Liver (tissue), 9 donors: ENCODE measurements around the gene PRMT2. TPM values are rescaled to one million over a fixed set of nuclear protein-coding genes. Genes with fewer than 3 reads are reported as not detected.

Source experiments
- DNase-seq: peaks from one replicate; pipeline ENCODE4 v3.0.0-alpha.2; 2017; ENCODE audit warnings: low spot score
- H3K27ac ChIP-seq, 2 donors: one replicate each; pipeline ENCODE4 v1.7.0; 2013; ENCODE audit warnings: inconsistent platforms in 2 of 2, low read length in 2 of 2, control low read depth in 1 of 2, low read depth in 1 of 2, mild to moderate bottlenecking in 1 of 2
- H3K27me3 ChIP-seq, 4 donors: one replicate each; pipeline versions ENCODE4 v1.6.1 to v1.7.0; 2013; ENCODE audit warnings: low read length in 3 of 4, inconsistent platforms in 1 of 4, mild to moderate bottlenecking in 1 of 4, moderate library complexity in 1 of 4; ENCODE audit not compliant: control insufficient read depth in 4 of 4, insufficient read depth in 4 of 4
- H3K36me3 ChIP-seq, 4 donors: one replicate each; pipeline versions ENCODE4 v1.6.1 to v1.7.0; 2013; ENCODE audit warnings: low read length in 3 of 4, mild to moderate bottlenecking in 3 of 4, low read depth in 1 of 4, moderate library complexity in 1 of 4; ENCODE audit not compliant: control insufficient read depth in 4 of 4, insufficient read depth in 3 of 4
- H3K4me1 ChIP-seq, 4 donors: one replicate each; pipeline versions ENCODE4 v1.6.1 to v1.7.0; 2013; ENCODE audit warnings: low read length in 3 of 4, mild to moderate bottlenecking in 3 of 4, moderate library complexity in 1 of 4; ENCODE audit not compliant: control insufficient read depth in 4 of 4, insufficient read depth in 4 of 4
- H3K4me3 ChIP-seq, 3 donors: one replicate each; pipeline versions ENCODE4 v1.6.1 to v1.7.0; 2013; ENCODE audit warnings: low read length in 3 of 3, control low read depth in 1 of 3, low read depth in 1 of 3, mild to moderate bottlenecking in 1 of 3
- H3K9ac ChIP-seq, 2 donors: one replicate each; pipeline ENCODE4 v1.7.0; 2013; ENCODE audit warnings: low read length in 2 of 2, mild to moderate bottlenecking in 2 of 2, moderate library complexity in 2 of 2, control low read depth in 1 of 2, low read depth in 1 of 2
- H3K9me3 ChIP-seq, 4 donors: one replicate each; pipeline versions ENCODE4 v1.6.1 to v1.7.0; 2013; ENCODE audit warnings: low read length in 3 of 4; ENCODE audit not compliant: control insufficient read depth in 4 of 4
- CTCF ChIP-seq: fragments of 150-350 bp; IDR thresholded peaks from 2 replicates; pipeline ENCODE4 v1.5.1; 2017; ENCODE audit warnings: improper control_type of control experiment, low read depth, low read length; ENCODE audit not compliant: missing input control
- EGR1 ChIP-seq, 2 donors: IDR thresholded peaks; 2 replicates each; pipeline ENCODE4 v1.6.1; 2016 to 2018; ENCODE audit warnings: antibody characterized with exemption in 2 of 2, low read depth in 2 of 2
- FOXA1 ChIP-seq: IDR thresholded peaks from 2 replicates; pipeline ENCODE4 v1.6.1; 2016; ENCODE audit warnings: antibody characterized with exemption
- FOXA2 ChIP-seq: IDR thresholded peaks from 2 replicates; pipeline ENCODE4 v1.6.1; 2016; ENCODE audit warnings: antibody characterized with exemption
- GABPA ChIP-seq, 2 donors: IDR thresholded peaks in 1 of 2; conservative IDR thresholded peaks in 1 of 2; 2 replicates each; pipeline ENCODE4 v1.6.1; 2016; ENCODE audit warnings: antibody characterized with exemption in 2 of 2, mild to moderate bottlenecking in 1 of 2, moderate library complexity in 1 of 2
- HNF4A ChIP-seq, 2 donors: conservative IDR thresholded peaks; 2 replicates each; pipeline ENCODE4 v1.6.1; 2016; ENCODE audit warnings: antibody characterized with exemption in 2 of 2, mild to moderate bottlenecking in 2 of 2
- HNF4G ChIP-seq: IDR thresholded peaks from 2 replicates; pipeline ENCODE4 v1.6.1; 2016; ENCODE audit warnings: antibody characterized with exemption
- JUND ChIP-seq, 2 donors: IDR thresholded peaks; 2 replicates each; pipeline ENCODE4 v1.6.1; 2016; ENCODE audit warnings: antibody characterized with exemption in 2 of 2
- NR2F2 ChIP-seq: IDR thresholded peaks from 2 replicates; pipeline ENCODE4 v1.6.1; 2016; ENCODE audit warnings: antibody characterized with exemption
- RAD21 ChIP-seq, 2 donors: IDR thresholded peaks; 2 replicates each; pipeline ENCODE4 v1.6.1; 2016; ENCODE audit warnings: antibody characterized with exemption in 2 of 2, mild to moderate bottlenecking in 2 of 2
- RXRA ChIP-seq, 2 donors: IDR thresholded peaks; 2 replicates each; pipeline ENCODE4 v1.6.1; 2017 to 2018; ENCODE audit warnings: antibody characterized with exemption in 2 of 2, mild to moderate bottlenecking in 1 of 2
- SP1 ChIP-seq: IDR thresholded peaks from 2 replicates; pipeline ENCODE4 v1.6.1; 2018; ENCODE audit warnings: antibody characterized with exemption, mild to moderate bottlenecking
- TAF1 ChIP-seq: conservative IDR thresholded peaks from 2 replicates; pipeline ENCODE4 v1.6.1; 2016; ENCODE audit warnings: antibody characterized with exemption, mild to moderate bottlenecking
- YY1 ChIP-seq: IDR thresholded peaks from 2 replicates; pipeline ENCODE4 v1.6.1; 2016; ENCODE audit warnings: antibody characterized with exemption, mild to moderate bottlenecking
- WGBS: extraction: QIAGEN DNeasy Blood & Tissue Kit; methylation state at CpG from one replicate; pipeline ENCODE4 v1.1.7; 2013; 5-methylcytosine and 5-hydroxymethylcytosine counted together
- polyA plus RNA-seq, 2 donors: library from polyadenylated mRNA; stranded (reverse) in 1 of 2; unstranded in 1 of 2; fragments of 200-250 nt in 1 of 2; fragments of >200 nt in 1 of 2; fragmentation: Nextera tagmentation in 1 of 2; extraction: Ambion mirVana in 1 of 2; gene quantifications; one replicate each; pipeline versions ENCODE4 v1.2.1 to v1.2.3, GENCODE V29; 2013 to 2015
- total RNA-seq, 2 donors: library from RNA; depleted of rRNA; stranded (reverse); fragments of >200 nt; gene quantifications; one replicate each; pipeline ENCODE4 v1.2.3, GENCODE V29; 2014
- TF ChIP-seq, protein P1 (sequence below): IDR thresholded peaks from 2 replicates; pipeline ENCODE4 v1.6.1; 2016; ENCODE audit warnings: antibody characterized with exemption
- TF ChIP-seq, protein P2 (sequence below): IDR thresholded peaks from 2 replicates; pipeline ENCODE4 v1.6.1; 2016; ENCODE audit warnings: antibody characterized with exemption
- TF ChIP-seq, protein P3 (sequence below): IDR thresholded peaks from 2 replicates; pipeline ENCODE4 v1.6.1; 2016; ENCODE audit warnings: antibody characterized with exemption, mild to moderate bottlenecking
- TF ChIP-seq, protein P4 (sequence below): IDR thresholded peaks from 2 replicates; pipeline ENCODE4 v1.6.1; 2016; ENCODE audit warnings: antibody characterized with exemption
- donor health status: healthy.
- donor health status: healthy.
- donor health status: healthy.
- donor health status: healthy.
- donor health status: healthy.

Gene PRMT2
- total and polyA plus RNA-seq, 4 donors: 17.9 to 29.2 (median 23.2) TPM

DNA sequence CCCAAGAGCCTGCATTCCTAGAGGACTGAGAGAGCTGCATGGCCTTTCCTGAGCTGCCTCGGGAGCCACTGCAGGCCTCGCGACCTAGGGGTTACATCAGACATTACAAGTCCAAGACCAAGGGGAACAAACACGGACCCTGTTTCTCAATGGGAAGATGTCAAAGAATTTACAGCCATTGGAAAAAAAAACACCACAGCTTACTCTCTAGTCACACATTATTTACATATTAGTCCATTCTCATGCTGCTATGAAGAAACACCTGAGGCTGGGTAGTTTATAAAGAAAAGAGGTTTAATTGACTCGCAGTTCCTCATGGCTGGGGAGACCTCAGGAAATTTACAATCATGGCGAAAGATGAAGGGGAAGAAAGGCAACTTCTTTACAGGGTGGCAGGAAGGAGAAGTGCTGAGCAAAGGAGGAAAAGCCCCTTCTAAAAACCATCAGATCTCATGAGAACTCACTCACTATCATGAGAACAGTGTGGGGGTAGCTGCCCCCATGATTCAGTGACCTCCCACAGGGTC, 8.4 kb upstream of the PRMT2 start (continued):
- no peak for TF ChIP-seq CTCF

GRCh38 chr21:46627726-46628125, 7.7 kb upstream of the PRMT2 start:
- DNase-seq: no peak
- no peaks in the 10 kb centered on the region for H3K4me1 ChIP-seq
- H3K36me3 ChIP-seq: no peaks in the 10 kb centered on the region
- peaks cover 0 to 4% (median 0%) of the 10 kb centered on the region in 4 donors for H3K9me3 ChIP-seq
- TF ChIP-seq CTCF (no peak), SP1 (no peak), FOXA1 (no peak), NR2F2 (no peak), FOXA2 (no peak), HNF4A (conservative IDR thresholded peaks at IDR 0.05) (no peak), RAD21 (IDR thresholded peaks at IDR 0.05) (no peak), TAF1 (no peak), RXRA (IDR thresholded peaks at IDR 0.05) (no peak), JUND (IDR thresholded peaks at IDR 0.05) (no peak), HNF4G (no peak), EGR1 (IDR thresholded peaks at IDR 0.05; ENCODE audit: low read depth in 2 of 2) (no peak), GABPA (IDR thresholded peaks at IDR 0.05 in 1 of 2, conservative IDR thresholded peaks at IDR 0.05 in 1 of 2) (no peak), YY1 (no peak)
- TF ChIP-seq, protein P1, sequence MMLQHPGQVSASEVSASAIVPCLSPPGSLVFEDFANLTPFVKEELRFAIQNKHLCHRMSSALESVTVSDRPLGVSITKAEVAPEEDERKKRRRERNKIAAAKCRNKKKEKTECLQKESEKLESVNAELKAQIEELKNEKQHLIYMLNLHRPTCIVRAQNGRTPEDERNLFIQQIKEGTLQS: no peak
- TF ChIP-seq, protein P2, sequence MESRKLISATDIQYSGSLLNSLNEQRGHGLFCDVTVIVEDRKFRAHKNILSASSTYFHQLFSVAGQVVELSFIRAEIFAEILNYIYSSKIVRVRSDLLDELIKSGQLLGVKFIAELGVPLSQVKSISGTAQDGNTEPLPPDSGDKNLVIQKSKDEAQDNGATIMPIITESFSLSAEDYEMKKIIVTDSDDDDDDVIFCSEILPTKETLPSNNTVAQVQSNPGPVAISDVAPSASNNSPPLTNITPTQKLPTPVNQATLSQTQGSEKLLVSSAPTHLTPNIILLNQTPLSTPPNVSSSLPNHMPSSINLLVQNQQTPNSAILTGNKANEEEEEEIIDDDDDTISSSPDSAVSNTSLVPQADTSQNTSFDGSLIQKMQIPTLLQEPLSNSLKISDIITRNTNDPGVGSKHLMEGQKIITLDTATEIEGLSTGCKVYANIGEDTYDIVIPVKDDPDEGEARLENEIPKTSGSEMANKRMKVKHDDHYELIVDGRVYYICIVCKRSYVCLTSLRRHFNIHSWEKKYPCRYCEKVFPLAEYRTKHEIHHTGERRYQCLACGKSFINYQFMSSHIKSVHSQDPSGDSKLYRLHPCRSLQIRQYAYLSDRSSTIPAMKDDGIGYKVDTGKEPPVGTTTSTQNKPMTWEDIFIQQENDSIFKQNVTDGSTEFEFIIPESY: no peak
- TF ChIP-seq, protein P3, sequence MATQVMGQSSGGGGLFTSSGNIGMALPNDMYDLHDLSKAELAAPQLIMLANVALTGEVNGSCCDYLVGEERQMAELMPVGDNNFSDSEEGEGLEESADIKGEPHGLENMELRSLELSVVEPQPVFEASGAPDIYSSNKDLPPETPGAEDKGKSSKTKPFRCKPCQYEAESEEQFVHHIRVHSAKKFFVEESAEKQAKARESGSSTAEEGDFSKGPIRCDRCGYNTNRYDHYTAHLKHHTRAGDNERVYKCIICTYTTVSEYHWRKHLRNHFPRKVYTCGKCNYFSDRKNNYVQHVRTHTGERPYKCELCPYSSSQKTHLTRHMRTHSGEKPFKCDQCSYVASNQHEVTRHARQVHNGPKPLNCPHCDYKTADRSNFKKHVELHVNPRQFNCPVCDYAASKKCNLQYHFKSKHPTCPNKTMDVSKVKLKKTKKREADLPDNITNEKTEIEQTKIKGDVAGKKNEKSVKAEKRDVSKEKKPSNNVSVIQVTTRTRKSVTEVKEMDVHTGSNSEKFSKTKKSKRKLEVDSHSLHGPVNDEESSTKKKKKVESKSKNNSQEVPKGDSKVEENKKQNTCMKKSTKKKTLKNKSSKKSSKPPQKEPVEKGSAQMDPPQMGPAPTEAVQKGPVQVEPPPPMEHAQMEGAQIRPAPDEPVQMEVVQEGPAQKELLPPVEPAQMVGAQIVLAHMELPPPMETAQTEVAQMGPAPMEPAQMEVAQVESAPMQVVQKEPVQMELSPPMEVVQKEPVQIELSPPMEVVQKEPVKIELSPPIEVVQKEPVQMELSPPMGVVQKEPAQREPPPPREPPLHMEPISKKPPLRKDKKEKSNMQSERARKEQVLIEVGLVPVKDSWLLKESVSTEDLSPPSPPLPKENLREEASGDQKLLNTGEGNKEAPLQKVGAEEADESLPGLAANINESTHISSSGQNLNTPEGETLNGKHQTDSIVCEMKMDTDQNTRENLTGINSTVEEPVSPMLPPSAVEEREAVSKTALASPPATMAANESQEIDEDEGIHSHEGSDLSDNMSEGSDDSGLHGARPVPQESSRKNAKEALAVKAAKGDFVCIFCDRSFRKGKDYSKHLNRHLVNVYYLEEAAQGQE: no peak
- TF ChIP-seq, protein P4, sequence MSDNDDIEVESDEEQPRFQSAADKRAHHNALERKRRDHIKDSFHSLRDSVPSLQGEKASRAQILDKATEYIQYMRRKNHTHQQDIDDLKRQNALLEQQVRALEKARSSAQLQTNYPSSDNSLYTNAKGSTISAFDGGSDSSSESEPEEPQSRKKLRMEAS: no peak
- no peaks in the 10 kb centered on the region for H3K27me3 ChIP-seq
- no peak overlapping the region for H3K4me3 ChIP-seq
- 91% methylated on average over 4 of the region's 4 CpGs for WGBS
- H3K9ac ChIP-seq: no peak overlapping the region
- H3K27ac ChIP-seq: no peak overlapping the region
